ENCODE results near the gene ZC3H18.

GRCh38 chr16:88662222-88662842 is 92.1 kb downstream of the ZC3H18 start:
- TF ChIP-seq EZH2 (IDR thresholded peaks at IDR 0.05; ENCODE audit: borderline replicate concordance, insufficient read depth, low read length, poor library complexity, severe bottlenecking) = no peak
- TF ChIP-seq, protein P1, sequence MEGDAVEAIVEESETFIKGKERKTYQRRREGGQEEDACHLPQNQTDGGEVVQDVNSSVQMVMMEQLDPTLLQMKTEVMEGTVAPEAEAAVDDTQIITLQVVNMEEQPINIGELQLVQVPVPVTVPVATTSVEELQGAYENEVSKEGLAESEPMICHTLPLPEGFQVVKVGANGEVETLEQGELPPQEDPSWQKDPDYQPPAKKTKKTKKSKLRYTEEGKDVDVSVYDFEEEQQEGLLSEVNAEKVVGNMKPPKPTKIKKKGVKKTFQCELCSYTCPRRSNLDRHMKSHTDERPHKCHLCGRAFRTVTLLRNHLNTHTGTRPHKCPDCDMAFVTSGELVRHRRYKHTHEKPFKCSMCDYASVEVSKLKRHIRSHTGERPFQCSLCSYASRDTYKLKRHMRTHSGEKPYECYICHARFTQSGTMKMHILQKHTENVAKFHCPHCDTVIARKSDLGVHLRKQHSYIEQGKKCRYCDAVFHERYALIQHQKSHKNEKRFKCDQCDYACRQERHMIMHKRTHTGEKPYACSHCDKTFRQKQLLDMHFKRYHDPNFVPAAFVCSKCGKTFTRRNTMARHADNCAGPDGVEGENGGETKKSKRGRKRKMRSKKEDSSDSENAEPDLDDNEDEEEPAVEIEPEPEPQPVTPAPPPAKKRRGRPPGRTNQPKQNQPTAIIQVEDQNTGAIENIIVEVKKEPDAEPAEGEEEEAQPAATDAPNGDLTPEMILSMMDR (IDR thresholded peaks at IDR 0.05; ENCODE audit: poor library complexity, severe bottlenecking) = no peak
- TF ChIP-seq POLR2AphosphoS5 (IDR thresholded peaks at IDR 0.05) = no peak
- TF ChIP-seq, protein P2, sequence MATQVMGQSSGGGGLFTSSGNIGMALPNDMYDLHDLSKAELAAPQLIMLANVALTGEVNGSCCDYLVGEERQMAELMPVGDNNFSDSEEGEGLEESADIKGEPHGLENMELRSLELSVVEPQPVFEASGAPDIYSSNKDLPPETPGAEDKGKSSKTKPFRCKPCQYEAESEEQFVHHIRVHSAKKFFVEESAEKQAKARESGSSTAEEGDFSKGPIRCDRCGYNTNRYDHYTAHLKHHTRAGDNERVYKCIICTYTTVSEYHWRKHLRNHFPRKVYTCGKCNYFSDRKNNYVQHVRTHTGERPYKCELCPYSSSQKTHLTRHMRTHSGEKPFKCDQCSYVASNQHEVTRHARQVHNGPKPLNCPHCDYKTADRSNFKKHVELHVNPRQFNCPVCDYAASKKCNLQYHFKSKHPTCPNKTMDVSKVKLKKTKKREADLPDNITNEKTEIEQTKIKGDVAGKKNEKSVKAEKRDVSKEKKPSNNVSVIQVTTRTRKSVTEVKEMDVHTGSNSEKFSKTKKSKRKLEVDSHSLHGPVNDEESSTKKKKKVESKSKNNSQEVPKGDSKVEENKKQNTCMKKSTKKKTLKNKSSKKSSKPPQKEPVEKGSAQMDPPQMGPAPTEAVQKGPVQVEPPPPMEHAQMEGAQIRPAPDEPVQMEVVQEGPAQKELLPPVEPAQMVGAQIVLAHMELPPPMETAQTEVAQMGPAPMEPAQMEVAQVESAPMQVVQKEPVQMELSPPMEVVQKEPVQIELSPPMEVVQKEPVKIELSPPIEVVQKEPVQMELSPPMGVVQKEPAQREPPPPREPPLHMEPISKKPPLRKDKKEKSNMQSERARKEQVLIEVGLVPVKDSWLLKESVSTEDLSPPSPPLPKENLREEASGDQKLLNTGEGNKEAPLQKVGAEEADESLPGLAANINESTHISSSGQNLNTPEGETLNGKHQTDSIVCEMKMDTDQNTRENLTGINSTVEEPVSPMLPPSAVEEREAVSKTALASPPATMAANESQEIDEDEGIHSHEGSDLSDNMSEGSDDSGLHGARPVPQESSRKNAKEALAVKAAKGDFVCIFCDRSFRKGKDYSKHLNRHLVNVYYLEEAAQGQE (IDR thresholded peaks at IDR 0.05; ENCODE audit: borderline replicate concordance) = peak; percentile 12
